Fibroblast of lung (primary cell): ENCODE data around the gene FCAR.

Source experiments
- CTCF ChIP-seq, 2 donors: IDR thresholded peaks in 1 of 2; conservative IDR thresholded peaks in 1 of 2; 1 replicate in 1 of 2; 2 replicates in 1 of 2; pipeline ENCODE4 v1.5.1; 2011 to 2012; ENCODE audit warnings: low read length in 2 of 2, control low read depth in 1 of 2, inconsistent platforms in 1 of 2, low read depth in 1 of 2, mild to moderate bottlenecking in 1 of 2
- EZH2 ChIP-seq: IDR thresholded peaks from 2 replicates; pipeline ENCODE4 v1.5.1; 2012; ENCODE audit warnings: low read length, control low read depth, mild to moderate bottlenecking; ENCODE audit errors: missing control alignments

DNA sequence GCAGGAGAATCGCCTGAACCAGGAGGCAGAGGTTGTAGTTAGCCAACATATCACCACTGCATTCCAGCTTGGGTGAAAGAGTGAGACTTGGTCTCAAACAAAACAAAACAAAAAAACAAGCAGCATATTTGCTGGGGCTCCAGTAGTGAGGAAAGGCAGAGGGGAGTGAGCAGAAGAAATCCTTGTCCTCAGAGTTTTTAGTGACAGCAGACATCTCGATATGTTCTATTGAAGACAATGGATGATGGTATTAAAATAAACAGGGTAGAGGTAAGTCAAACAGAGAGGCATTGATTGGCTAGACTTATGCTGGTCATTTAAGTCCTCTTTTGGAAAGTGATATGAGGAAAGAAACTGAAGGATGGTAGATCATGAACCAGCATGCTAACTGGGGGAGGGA, 54.3 kb downstream of the FCAR start:
- no peak for TF ChIP-seq CTCF (conservative IDR thresholded peaks at IDR 0.05 in 1 of 2, IDR thresholded peaks at IDR 0.05 in 1 of 2; ENCODE audit: low read depth in 1 of 2, low read length in 2 of 2)
- no peak for TF ChIP-seq EZH2
